OCI-M2 (cell line): Measurements from ENCODE around the gene ZNF488.

Source experiments
- DNase-seq: peaks from one replicate; lab custom pipeline; 2025; ENCODE audit not compliant: unreplicated experiment; lab: John Stamatoyannopoulos, UW

Gene ZNF488

DNA sequence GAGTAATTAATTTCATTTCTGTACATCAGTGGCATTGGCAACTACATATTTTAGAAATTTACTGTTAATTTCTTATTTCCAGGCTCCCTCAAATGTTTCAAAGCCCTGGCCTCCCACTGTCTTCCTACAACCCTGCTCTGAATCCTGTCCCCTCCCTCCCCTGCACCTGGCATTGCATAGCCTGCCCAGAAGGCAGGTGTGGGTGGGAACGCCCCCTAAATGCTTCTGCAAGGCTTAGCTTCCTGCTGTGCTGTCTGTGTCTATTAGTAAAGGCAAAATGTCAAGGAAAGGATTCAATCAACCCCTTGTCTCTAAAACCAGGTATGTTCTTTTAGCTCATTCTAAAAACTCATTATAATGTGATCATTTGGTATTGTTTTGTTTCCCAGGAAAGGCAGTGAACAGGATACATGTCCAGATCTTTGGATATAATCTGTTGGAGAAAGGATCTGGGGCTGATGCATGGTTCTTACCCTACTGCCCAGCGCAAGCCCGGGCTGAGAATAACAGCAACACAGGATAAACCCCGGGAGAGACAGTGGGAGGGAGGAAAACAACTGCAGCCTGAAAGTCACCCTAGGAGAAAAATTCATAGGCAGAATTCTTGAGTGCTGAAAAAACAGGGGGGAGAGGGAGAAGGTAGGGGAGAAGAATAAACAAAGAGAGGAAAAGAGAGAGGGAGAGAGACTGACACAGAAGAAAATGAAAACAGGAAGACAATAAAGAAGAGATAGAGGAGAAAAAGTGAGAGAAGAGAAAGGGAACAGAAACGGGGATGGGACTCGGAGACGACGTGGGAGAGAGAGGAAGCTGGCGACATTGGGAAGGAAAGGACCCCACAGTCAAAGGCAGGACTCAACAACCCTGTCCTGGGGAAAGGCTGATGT, 589 bp downstream of the ZNF488 start:
- no peak for DNase-seq

DNA sequence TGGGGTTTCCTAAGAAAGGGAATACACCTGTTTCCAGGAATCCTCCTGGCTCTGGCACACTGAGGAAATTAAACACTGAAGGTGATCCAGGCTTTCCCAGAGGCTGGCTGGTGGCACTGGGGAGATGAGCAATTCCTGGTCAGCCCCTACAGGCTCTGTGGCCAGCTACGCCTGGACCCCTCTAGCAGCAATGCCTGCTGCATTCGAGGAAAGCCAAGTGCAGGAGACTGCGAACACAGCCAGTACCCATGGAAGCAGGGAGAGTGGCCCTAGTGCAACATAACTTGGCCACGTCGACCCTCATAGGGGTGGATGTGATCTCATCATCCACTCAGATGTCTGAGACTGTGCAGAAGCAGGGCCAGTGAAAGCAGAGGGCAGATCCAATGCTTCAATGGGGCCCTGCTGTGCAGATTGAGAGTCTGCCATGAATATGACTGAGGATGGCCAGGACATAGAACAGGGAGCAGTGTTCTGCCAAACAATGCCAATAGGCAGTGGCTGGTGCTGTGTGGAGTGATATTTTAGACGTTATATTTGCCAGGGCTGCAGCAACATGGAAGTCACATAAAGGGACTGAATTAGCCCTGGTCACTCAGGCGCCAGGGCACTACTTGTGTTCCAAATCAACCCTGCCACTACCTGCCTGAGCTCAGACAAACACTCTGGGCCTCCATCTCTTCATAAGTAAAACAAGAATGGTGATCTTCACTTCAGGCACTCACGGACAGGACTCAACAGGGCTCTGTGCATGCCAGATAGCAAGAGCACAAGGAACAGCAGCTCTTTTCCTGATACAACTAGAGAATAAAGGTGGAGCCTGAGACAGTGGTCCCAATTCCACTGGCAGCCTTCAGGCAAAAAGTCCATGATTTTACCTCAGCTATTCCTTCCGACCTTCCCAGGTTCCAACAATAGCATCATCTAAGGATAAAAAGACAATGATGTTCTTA, 2.4 kb downstream of the ZNF488 start:
- DNase-seq, result no peak

DNA sequence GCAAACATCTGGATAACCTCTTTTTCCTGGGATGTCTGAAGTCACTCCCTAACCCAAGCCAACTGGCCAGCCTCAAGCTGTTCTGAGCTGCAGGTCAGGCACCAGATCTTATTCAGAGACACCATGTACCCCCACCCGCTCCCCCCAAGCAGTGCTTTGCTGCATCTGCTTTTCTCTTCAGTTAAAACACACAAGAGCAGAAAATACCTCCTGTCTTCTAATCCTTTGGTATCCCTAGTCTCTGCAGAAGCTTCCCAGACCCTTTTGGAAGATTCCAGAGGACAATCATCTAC, 3.0 kb downstream of the ZNF488 start:
- DNase-seq, result no peak

DNA sequence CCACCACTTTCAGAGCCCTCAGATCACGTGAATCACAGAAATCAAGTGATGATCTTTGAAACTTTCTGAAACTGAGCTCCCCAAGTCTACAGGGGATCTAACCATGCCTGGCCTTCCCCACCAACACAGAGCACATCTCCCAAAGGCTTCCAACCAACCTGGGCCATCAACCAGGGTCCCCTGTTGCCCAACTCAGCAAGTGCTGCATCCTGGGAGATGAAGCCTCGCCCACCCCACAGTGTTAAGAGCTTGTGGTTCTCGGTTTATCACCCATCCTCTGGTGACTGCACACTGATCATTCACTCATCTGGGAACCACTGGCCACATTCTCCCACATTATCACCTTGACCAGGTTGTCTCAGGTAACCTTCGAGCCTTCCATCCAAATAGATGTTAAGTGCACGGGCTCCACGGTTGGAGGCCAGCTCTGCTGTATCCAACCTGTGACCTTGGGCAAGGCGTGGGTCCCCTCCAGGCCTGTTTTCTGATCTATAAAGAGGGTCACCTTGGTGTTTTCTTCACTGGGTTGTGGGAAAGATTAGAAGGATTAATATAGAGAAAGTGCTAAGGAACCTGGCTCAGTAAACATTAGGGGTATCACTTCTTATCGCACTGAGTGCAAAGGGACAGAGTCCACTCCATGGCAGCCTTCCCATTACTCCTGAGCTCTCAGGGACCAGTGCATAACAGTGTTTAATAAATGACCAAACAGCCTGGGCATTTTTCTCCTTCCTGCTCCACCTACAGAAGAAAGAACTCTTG, 3.6 kb downstream of the ZNF488 start:
- DNase-seq, result no peak

DNA sequence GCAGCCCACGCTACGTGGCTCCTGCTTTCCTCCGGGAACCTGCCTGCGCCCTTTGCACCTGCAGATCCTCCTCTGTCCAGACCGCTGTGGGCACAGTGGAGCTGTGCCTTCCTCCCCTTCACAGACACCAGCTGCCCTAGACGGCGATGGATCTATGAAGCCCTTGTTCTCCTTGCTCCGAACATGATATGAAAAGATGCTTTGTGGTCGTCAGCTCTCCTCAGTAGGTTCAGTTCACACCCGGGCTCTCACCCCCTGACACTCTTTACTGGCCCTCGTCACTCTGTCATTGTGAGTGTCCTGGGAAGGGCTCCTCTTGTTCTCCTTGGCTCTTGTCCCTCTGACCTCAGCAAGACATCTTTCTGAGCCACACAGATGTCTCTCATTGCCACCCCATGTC, 4.2 kb downstream of the ZNF488 start:
- DNase-seq, result no peak

DNA sequence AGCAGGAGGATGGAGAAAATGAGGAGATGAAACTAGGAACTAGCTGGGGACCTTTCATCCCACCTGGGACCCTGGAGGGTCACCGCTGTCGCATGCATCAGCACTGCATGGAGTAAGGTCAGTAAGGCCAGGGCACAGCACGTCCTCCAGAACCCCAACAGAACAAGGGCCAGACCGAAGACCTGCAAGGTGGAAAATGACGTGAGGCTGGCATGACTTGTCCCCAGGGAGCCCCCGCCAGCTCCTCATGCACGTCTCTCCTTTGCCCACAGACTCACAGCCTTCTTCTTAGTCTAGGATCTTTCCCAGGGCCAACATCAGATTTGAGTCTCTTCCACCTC, 4.7 kb downstream of the ZNF488 start:
- no peak for DNase-seq

DNA sequence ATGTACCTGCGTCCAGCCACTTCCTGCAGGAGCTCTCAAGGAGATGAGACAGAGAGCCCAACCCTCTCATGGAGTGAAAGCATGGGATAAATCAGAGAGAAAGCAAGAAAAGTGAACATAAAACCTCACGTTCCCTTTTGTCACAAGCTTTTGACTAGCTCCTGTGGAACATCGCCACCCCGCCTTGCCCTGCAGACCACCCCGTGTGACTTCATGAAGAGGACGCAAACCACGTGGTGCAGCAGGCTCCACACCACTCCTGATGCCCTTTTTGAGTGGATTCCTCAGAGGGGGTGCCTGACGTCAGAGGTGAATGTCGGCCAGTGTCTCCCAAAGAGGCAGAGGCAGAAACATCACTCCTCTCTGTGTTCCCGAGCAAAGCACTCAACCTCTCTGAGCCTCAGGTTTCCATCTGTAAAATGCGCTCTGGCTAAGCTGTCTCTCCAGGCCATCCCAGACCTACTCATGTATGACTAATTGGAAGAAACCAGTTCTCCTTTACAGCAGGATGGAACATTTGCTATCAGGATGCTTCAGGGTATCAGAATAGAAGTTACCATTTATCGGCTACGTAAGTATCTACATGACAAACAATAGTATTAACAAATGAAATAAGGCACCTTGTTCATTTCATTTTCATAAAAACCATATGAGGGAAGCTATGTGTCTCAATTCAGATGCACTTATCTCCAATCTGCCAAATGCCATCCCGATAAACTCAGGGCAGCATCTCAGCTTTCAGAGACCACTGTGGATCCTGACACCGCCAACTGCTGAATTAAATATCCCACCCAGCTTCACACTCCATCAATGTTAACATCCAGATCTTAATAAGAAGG, 5.3 kb downstream of the ZNF488 start:
- DNase-seq, result no peak

DNA sequence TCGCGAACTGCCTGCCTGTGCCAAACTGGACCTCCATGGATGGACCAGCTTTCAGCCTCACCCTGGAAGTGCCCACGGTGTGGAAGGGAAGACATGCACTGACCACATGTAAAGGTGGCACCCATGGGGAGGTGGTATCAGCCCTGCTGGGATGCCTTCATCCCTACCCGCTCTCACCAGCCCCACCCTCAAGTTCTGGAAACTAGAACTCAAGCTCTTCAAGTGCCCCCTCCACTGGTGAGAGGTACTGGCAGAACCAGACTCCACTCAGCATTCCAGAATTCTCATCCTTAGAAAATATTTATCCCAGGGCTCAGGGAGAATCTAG, 5.9 kb downstream of the ZNF488 start:
- no peak for DNase-seq

DNA sequence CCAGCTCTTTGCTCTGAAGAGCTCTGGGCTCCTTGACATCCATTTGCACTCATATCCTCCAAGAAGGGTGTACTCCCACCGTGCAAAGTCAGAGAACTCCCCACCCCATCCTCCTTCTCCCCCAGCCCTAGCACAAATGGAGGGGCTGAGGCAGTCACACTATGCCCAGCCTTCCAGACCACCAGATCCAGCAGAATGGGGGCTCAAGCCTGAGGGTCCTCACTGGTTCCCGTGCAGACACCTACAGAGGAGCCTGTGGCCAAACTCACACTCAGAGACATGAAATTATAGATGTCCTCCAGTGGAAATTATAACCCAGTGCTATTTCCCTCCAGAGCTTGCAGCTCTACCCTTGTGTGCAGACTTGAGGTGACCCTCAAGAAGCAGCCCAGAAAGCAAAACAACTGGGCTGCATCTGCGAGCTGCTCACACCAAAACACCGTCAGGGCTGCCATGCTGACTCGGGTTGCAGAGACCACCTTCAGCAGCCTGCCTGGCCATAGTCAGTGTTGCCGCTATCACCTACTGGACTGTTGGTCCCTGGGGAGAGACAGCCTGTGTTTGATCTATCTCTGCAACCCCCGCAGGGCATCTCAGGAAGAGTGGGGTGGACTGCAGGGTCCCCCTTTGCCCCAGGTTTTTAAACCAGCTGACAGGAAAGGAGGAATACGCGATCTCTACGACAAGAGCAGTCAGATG, 7.4 kb downstream of the ZNF488 start:
- DNase-seq, result no peak

DNA sequence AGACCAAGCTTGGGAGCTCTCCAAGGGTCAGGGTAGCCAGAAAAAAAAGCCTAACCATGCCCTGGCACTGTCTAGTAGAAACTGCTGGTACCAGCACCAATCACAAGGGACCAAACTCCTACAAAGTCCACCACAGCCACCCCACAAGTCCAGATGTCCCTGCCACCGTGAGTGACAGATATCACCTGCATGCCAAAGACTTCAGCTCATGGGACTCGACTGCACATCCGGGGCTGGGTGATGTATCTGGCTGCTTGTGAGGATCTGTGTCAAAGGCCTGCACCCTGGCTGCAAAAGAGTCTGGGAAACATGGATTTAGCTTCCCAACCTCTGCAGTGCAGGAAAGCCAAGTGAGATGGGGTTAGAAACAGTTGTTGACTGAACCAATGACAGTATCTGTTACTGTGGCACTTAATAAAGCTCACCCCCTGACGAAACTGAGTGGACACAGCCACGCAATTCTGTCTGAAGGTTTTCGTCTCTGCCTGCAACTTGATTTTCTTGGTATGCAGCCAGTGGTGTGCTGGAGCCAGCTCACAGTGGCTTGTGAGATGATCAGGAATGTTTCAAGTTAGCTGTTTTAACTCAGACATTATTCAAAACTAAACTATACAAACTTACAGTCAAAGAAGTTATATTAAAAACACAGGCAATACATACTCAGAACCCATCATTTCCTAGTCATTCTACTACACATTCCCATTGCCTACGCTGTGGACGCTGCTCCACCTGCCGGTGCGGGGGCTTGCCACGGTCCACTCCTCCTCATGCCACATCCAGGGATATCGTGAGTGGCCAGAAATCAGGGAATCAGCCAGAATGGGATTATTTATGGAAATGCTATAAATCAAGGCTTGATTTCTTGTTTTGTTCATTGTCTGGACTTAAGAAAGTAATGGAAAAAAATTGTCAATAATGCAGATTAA, 9.2 kb downstream of the ZNF488 start:
- no peak for DNase-seq

DNA sequence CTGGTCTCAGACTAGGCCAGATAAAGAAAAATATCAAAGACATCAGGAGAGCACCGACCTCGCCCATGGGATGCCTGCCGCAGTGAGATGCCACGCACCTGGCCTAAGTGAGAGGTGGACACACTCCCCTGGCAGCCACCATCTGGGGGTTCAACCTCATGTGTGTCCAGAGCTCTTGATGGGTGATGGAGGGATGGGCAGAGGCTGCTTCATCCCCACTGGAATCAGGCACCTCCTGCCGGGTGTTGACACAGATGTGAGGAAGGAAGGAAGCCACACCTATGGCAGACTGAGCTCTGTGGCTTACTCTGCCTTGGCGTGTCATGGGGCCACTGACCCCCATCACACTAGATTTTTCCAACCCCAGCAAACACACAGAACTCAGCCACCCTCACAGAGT, 11.4 kb downstream of the ZNF488 start:
- DNase-seq, result no peak

DNA sequence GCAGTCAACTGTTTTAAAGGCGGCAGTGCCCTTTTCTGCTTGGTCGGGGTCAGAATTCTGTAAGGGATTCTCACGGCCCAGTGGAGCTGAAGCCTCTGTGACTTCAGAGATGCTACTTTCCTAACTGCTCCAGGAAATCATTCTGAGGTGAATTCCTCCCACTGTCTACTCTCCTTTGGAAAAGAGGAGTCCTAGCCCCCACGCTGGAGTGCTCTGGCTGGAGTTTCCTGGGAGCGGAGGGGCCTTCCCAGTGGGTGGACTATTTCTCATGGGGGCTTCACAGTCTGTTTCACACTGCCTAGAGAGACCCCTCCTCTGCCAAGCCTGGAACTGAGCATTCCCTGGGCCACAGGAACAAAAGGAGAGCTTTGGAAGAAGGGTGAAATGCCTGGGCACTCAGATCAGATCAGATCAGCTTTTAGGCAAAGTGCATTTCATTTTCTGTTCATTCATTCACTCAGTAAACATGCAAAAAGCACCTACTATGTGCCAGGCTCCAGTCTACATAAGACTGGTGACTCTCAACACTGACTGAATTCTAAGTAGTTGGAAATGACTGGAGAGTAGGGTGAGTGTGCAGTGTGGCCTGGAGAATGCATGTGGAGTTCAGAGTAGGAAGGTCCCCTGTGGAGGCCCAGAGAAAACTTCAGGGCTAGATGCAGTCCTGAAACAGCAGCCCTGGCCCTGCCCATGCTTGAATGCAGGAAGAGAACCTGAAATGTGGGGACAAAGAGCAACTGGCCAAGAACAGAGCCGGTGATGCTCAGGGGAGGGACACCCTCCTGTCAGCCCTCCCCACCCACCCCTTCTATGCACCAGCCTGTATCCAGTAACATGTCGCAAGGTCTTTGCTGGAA, 12.2 kb downstream of the ZNF488 start:
- no peak for DNase-seq

DNA sequence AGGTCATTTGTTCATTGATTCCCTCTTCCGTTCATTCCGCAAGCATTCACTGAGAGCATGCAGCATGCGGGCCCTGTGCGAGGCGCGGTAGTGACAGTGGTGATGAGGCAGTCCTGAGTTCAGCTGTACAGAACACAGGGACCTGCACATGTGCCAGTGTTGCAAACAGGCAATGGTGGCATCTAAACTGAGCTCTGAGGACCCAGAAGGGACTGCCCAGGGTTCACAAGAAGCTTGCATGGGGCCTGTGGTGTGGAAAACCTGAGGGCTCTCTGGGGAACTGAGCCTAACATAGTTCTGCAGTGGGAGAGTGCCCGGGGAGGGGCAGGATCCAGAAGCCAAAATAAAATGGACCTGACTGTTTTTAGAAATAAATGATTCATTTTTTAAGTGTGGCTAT, 13.2 kb downstream of the ZNF488 start:
- no peak for DNase-seq

DNA sequence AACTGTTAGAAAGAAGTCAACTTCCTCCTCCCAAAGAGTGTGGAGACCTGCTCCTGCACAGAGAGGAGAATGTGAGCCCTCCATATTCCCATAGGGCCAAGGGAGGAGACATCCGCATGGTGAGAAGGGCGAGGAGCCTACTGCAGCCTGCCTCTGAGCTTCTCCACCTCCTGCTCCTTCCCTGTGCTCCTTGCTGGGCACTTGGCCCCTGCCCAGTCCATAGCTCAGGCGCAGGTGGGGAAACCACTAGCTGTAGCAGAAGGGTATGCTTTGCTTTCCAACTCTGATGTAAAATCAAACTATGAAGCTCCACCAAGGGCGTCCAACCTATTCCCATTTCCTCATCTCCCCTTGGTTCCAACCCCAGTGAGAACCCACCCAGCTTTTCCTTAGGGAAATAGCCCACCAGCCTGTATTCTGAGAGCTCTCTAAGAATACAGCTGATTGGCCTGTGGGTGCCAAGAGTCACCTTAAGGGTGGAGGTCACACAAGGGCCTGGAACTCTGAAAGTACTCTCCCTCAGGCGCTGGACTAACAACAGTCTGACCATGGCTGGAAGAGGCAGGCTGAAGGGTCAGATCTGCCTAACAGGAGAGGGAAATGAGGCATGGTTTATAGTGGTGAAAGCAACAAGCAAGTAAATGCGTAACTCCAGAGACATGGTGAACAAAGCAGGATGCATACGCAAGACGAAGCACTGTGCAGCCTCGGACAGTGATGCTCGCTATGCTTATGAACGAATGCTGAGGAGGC, 13.9 kb downstream of the ZNF488 start:
- DNase-seq, result no peak

DNA sequence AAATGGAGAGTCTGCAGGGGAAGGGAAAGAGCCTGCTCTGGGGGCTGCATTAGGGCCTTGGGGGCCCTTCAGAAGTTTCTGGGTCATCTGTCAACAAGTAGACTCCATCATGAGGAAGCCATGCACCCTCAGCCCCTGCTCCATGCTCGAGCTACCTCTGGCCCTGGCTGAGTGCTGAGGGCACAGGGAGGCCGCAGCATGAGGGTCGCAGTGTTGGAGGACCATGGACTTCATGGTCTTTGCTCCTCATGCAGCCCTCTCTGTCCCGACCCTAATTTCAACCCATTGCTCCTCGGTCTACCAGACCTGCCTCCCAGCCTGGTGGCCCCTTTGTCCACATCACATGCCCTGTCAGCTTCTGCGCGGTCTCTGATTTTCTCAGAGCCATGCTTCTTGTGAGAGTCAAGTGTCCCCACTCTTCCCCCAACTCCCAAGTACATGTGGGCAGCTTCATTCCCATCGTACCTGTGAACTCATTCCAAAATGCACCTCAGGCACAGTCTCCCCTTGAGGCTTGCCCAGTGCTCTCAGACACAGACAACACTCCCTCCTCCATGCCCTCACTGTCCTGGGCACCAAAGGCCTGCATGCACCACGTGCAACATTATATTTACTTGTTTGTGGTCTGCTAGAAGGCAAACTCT, 14.7 kb downstream of the ZNF488 start:
- no peak for DNase-seq

DNA sequence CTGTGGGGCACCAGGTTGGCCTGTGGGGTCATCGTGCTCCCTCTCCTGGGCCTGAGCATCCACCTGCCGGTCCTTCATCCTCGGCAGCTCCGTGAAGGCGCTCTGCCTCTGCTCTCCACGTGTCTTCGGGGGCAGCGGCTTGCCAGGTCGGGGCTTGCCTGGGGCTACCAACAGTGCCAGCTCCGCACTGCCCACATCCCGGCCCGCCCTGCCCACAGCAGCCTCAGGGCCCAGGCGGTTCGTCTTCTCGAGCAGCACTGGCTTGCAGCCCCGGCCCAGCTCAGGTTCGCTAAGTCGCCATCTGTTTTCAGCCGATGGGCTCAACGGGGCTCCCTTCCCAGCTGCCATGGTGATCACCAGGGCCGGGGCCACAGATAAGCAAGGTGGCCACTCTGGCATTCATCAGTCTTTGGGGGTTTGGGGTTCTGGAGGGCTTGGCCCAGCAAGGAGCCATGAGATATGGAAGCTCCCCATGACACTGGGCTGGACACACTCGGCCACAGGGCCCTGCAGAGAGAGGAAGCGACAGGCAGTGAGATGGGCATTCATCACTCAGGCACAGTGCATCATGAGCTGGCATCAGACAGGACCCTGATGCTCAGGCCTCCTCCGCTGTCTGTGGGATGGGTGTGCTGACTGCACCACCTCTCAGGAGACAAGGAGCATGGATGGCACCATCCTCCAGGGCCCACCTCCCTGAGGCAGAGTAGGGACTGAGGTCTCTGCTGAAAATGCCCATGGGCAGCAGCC, 15.5 kb downstream of the ZNF488 start:
- DNase-seq, result no peak
